Activated CD4-positive, alpha-beta memory T cell treated with anti-CD3 and anti-CD28 coated beads, Interleukin-2, amount 10 ng/mL, durations not matched to agents 7 days and 5 days (primary cell): Measurements from ENCODE around the gene SAG. TPM values are rescaled to one million over a fixed set of nuclear protein-coding genes. Genes with fewer than 3 reads are reported as not detected.
A peak's percentile ranks its signal among the peaks of the same experiment; 100 is the strongest.
"Not testable (repeated sequence)": the region's sequence is repeated elsewhere in the genome, so short reads cannot be mapped to it uniquely, and the experiment has no call there.

Experiments used
- CTCF ChIA-PET: fragments of 350-600 bp; sonication (Branson Sonifier 250); formaldehyde crosslinking; loops from one replicate; lab custom pipeline; 2021; ENCODE audit warnings: antibody characterized with exemption, inconsistent platforms; lab: Charles Lee
- POLR2A ChIA-PET: fragments of 350-600 bp; sonication (Branson Sonifier 250); formaldehyde crosslinking; loops from one replicate; lab custom pipeline; 2021; ENCODE audit warnings: antibody characterized with exemption; lab: Charles Lee
- DNase-seq: peaks from one replicate; pipeline ENCODE4 v3.0.0-alpha.2; 2020
- H3K27ac Mint-ChIP-seq: one replicate; pipeline ENCODE4 v1.8.0; 2021; ENCODE audit warnings: mild to moderate bottlenecking, mixed read lengths
- H3K27me3 Mint-ChIP-seq: one replicate; pipeline ENCODE4 v1.8.0; 2021; ENCODE audit warnings: mixed read lengths
- H3K36me3 Mint-ChIP-seq: one replicate; pipeline ENCODE4 v1.8.0; 2021; ENCODE audit warnings: low read depth, mixed read lengths
- H3K4me1 Mint-ChIP-seq: one replicate; pipeline ENCODE4 v1.8.0; 2021; ENCODE audit warnings: mixed read lengths
- H3K4me3 Mint-ChIP-seq: one replicate; pipeline ENCODE4 v1.8.0; 2021; ENCODE audit warnings: mild to moderate bottlenecking, mixed read lengths
- H3K9me3 Mint-ChIP-seq: one replicate; pipeline ENCODE4 v1.8.0; 2021; ENCODE audit warnings: mixed read lengths
- total RNA-seq, 2 experiments: library from RNA; stranded (reverse); gene quantifications; one replicate each; pipeline ENCODE4 v1.2.3, GENCODE V29; 2021

SAG gene
- total RNA-seq, 2 experiments from 2014 or later = 0.10 TPM; not detected in 1

GRCh38 chr2:233320470-233320869 is 12.9 kb downstream of the SAG start:
- Mint-ChIP-seq H3K4me3 (no peak overlapping the region), H3K27me3 (peaks cover 34% of the 10 kb centered on the region), H3K36me3 (no peaks in the 10 kb centered on the region), H3K27ac (no peak overlapping the region), H3K9me3 (no peaks in the 10 kb centered on the region), H3K4me1 (peaks cover 23% of the 10 kb centered on the region)
- ChIA-PET CTCF (no interaction called here), POLR2A (interaction anchor here (1.5 to 2.4 kb wide), 2 partner anchors 11 to 37 kb away, joined by 3 to 14 read pairs; no protein-coding TSS in a partner anchor)
- no peak for DNase-seq

- H3K27ac Mint-ChIP-seq = no peak overlapping the region
- CTCF ChIA-PET = no interaction called here
These were observed 13.6 kb downstream of the SAG start for GRCh38 chr2:233321166-233321565.

GRCh38 chr2:233323851-233324250 is 16.2 kb downstream of the SAG start:
- DNase-seq = no peak
- POLR2A ChIA-PET = no interaction called here
- H3K9me3 Mint-ChIP-seq = no peaks in the 10 kb centered on the region

More at GRCh38 chr2:233321166-233321565, 13.6 kb downstream of the SAG start:
- Mint-ChIP-seq H3K9me3 (no peaks in the 10 kb centered on the region), H3K36me3 (no peaks in the 10 kb centered on the region), H3K4me1 (peaks cover 23% of the 10 kb centered on the region), H3K27me3 (peaks cover 34% of the 10 kb centered on the region), H3K4me3 (no peak overlapping the region)
- POLR2A ChIA-PET = interaction anchor here (1.5 to 2.4 kb wide), 2 partner anchors 10 to 36 kb away, joined by 3 to 14 read pairs; no protein-coding TSS in a partner anchor
- no peak for DNase-seq

GRCh38 chr2:233325256-233325655 is 17.6 kb downstream of the SAG start:
- ChIA-PET CTCF (no interaction called here), POLR2A (no interaction called here)
- Mint-ChIP-seq H3K4me1 (peaks cover 29% of the 10 kb centered on the region), H3K27me3 (peaks cover 22% of the 10 kb centered on the region), H3K9me3 (peaks cover 2% of the 10 kb centered on the region), H3K27ac (no peak overlapping the region), H3K4me3 (no peak overlapping the region), H3K36me3 (no peaks in the 10 kb centered on the region)
- no peak for DNase-seq

More at GRCh38 chr2:233323851-233324250, 16.2 kb downstream of the SAG start:
- Mint-ChIP-seq H3K4me3 (no peak overlapping the region), H3K4me1 (peaks cover 23% of the 10 kb centered on the region), H3K36me3 (no peaks in the 10 kb centered on the region), H3K27ac (no peak overlapping the region), H3K27me3 (peaks cover 28% of the 10 kb centered on the region)
- CTCF ChIA-PET = no interaction called here

GRCh38 chr2:233325814-233326213 is 18.2 kb downstream of the SAG start:
- Mint-ChIP-seq H3K4me3 (no peak overlapping the region), H3K27me3 (peaks cover 17% of the 10 kb centered on the region), H3K9me3 (peaks cover 2% of the 10 kb centered on the region), H3K27ac (no peak overlapping the region), H3K4me1 (peaks cover 34% of the 10 kb centered on the region), H3K36me3 (no peaks in the 10 kb centered on the region)
- DNase-seq = no peak
- ChIA-PET POLR2A (no interaction called here), CTCF (no interaction called here)

GRCh38 chr2:233326500-233326899 is 18.9 kb downstream of the SAG start:
- Mint-ChIP-seq H3K27me3 (peaks cover 10% of the 10 kb centered on the region), H3K4me1 (peaks cover 38% of the 10 kb centered on the region), H3K4me3 (no peak overlapping the region), H3K27ac (no peak overlapping the region), H3K9me3 (peaks cover 4% of the 10 kb centered on the region), H3K36me3 (peaks cover 4% of the 10 kb centered on the region)
- POLR2A ChIA-PET = no interaction called here
- CTCF ChIA-PET = no interaction called here
- DNase-seq = no peak

- POLR2A ChIA-PET = interaction anchor here (1.3 kb wide), 1 partner anchor 24 kb away, joined by 4 read pairs; no protein-coding TSS in a partner anchor
- Mint-ChIP-seq H3K27me3 (peaks cover 6% of the 10 kb centered on the region), H3K4me1 (peaks cover 41% of the 10 kb centered on the region), H3K27ac (no peak overlapping the region), H3K4me3 (no peak overlapping the region), H3K36me3 (peaks cover 8% of the 10 kb centered on the region), H3K9me3 (peaks cover 4% of the 10 kb centered on the region)
- CTCF ChIA-PET = no interaction called here
- no peak for DNase-seq
These were observed 21.3 kb downstream of the SAG start for GRCh38 chr2:233328922-233329321.

- POLR2A ChIA-PET = interaction anchor here (2.4 to 2.5 kb wide), 2 partner anchors 12 to 90 kb away, joined by 6 to 12 read pairs; no protein-coding TSS in a partner anchor
- H3K27ac Mint-ChIP-seq = no peak overlapping the region
- CTCF ChIA-PET = interaction anchor here (1.3 kb wide), 1 partner anchor 11 kb away, joined by 3 read pairs; no protein-coding TSS in a partner anchor
- no peak overlapping the region for H3K4me3 Mint-ChIP-seq
- peaks cover 47% of the 10 kb centered on the region for H3K4me1 Mint-ChIP-seq
- peaks cover 9% of the 10 kb centered on the region for H3K36me3 Mint-ChIP-seq
- H3K9me3 Mint-ChIP-seq = peaks cover 4% of the 10 kb centered on the region
- H3K27me3 Mint-ChIP-seq = peaks cover 3% of the 10 kb centered on the region
- DNase-seq = no peak
These were observed 22.0 kb downstream of the SAG start for GRCh38 chr2:233329489-233330135.

GRCh38 chr2:233331536-233331935 is 23.9 kb downstream of the SAG start:
- Mint-ChIP-seq H3K36me3 (peaks cover 9% of the 10 kb centered on the region), H3K4me3 (peak overlapping the region; percentile 33), H3K4me1 (peaks cover 52% of the 10 kb centered on the region), H3K27me3 (no peaks in the 10 kb centered on the region), H3K9me3 (peaks cover 4% of the 10 kb centered on the region), H3K27ac (peak overlapping the region; percentile 96)
- ChIA-PET POLR2A (interaction anchor here (0.8 to 2.5 kb wide), 22 partner anchors 9 to 88 kb away, joined by 3 to 19 read pairs (median 4); partner anchors contain the start of gene ATG16L1), CTCF (interaction anchor here (0.7 to 2.5 kb wide), 7 partner anchors 11 to 249 kb away, joined by 3 to 18 read pairs (median 6); partner anchors contain the start of gene DGKD)
- DNase-seq = peak; percentile 89

- peaks cover 4% of the 10 kb centered on the region for H3K9me3 Mint-ChIP-seq
- H3K27me3 Mint-ChIP-seq = no peaks in the 10 kb centered on the region
- H3K27ac Mint-ChIP-seq = peak overlapping the region; percentile 96
- ChIA-PET POLR2A (interaction anchor here (0.8 to 2.5 kb wide), 19 partner anchors 8 to 88 kb away, joined by 3 to 19 read pairs (median 5); partner anchors contain the start of gene ATG16L1), CTCF (interaction anchor here (1.1 to 2.5 kb wide), 6 partner anchors 11 to 250 kb away, joined by 3 to 18 read pairs (median 8); partner anchors contain the start of gene DGKD)
- DNase-seq = no peak
- peaks cover 52% of the 10 kb centered on the region for H3K4me1 Mint-ChIP-seq
- H3K4me3 Mint-ChIP-seq = peak overlapping the region; percentile 33
- H3K36me3 Mint-ChIP-seq = peaks cover 9% of the 10 kb centered on the region
These were observed 24.5 kb downstream of the SAG start for GRCh38 chr2:233332125-233332524.

GRCh38 chr2:233334915-233335314 is 27.3 kb downstream of the SAG start:
- no peak overlapping the region for H3K4me3 Mint-ChIP-seq
- POLR2A ChIA-PET = interaction anchor here (0.9 kb wide), 1 partner anchor 16 kb away, joined by 3 read pairs; no protein-coding TSS in a partner anchor
- peaks cover 61% of the 10 kb centered on the region for H3K4me1 Mint-ChIP-seq
- peaks cover 11% of the 10 kb centered on the region for H3K27me3 Mint-ChIP-seq
- CTCF ChIA-PET = interaction anchor here (0.5 to 1.6 kb wide), 3 partner anchors 19 to 223 kb away, joined by 3 to 9 read pairs (median 3); no protein-coding TSS in a partner anchor
- H3K36me3 Mint-ChIP-seq = peaks cover 9% of the 10 kb centered on the region
- DNase-seq = no peak
- peaks cover 3% of the 10 kb centered on the region for H3K9me3 Mint-ChIP-seq
- H3K27ac Mint-ChIP-seq = no peak overlapping the region

GRCh38 chr2:233336091-233336490 is 28.5 kb downstream of the SAG start:
- not testable (repeated sequence) for H3K36me3 Mint-ChIP-seq, H3K27ac Mint-ChIP-seq, DNase-seq, H3K9me3 Mint-ChIP-seq, H3K4me3 Mint-ChIP-seq
- ChIA-PET CTCF (interaction anchor here (1.5 to 1.6 kb wide), 2 partner anchors 18 to 68 kb away, joined by 4 to 6 read pairs; no protein-coding TSS in a partner anchor), POLR2A (interaction anchor here (0.9 kb wide), 1 partner anchor 14 kb away, joined by 3 read pairs; no protein-coding TSS in a partner anchor)
- Mint-ChIP-seq H3K4me1 (peaks cover 51% of the 10 kb centered on the region), H3K27me3 (peaks cover 11% of the 10 kb centered on the region)

GRCh38 chr2:233336541-233336940 is 28.9 kb downstream of the SAG start:
- no peak overlapping the region for H3K4me3 Mint-ChIP-seq
- no peaks in the 10 kb centered on the region for H3K9me3 Mint-ChIP-seq
- H3K27me3 Mint-ChIP-seq = peaks cover 12% of the 10 kb centered on the region
- no peak for DNase-seq
- H3K27ac Mint-ChIP-seq = no peak overlapping the region
- H3K4me1 Mint-ChIP-seq = peaks cover 46% of the 10 kb centered on the region
- H3K36me3 Mint-ChIP-seq = peaks cover 4% of the 10 kb centered on the region
- ChIA-PET CTCF (interaction anchor here (1.5 to 1.6 kb wide), 2 partner anchors 17 to 68 kb away, joined by 4 to 6 read pairs; no protein-coding TSS in a partner anchor), POLR2A (no interaction called here)
